D721Med (cell line): ENCODE data around the gene CDH20.

Experiments
- DNase-seq: peaks from one replicate; pipeline ENCODE4 v3.0.0; 2011; ENCODE audit warnings: low spot score; ENCODE audit not compliant: insufficient read length
- FAIRE-seq: peaks from 2 replicates; lab custom pipeline; 2011; peaks lifted over from hg19 to GRCh38; lab: Jason Lieb, UNC
- TF ChIP-seq, protein P1 (sequence below): IDR thresholded peaks from 2 replicates; pipeline ENCODE4 v1.5.1; 2012; ENCODE audit warnings: mild to moderate bottlenecking, control low read depth; ENCODE audit not compliant: insufficient read depth; ENCODE audit errors: missing control alignments

Gene CDH20

GRCh38 chr18:61471942-61472341 lies 138.7 kb downstream of the CDH20 start:
- FAIRE-seq (peak; percentile 96), DNase-seq (no peak)
- TF ChIP-seq, protein P1, sequence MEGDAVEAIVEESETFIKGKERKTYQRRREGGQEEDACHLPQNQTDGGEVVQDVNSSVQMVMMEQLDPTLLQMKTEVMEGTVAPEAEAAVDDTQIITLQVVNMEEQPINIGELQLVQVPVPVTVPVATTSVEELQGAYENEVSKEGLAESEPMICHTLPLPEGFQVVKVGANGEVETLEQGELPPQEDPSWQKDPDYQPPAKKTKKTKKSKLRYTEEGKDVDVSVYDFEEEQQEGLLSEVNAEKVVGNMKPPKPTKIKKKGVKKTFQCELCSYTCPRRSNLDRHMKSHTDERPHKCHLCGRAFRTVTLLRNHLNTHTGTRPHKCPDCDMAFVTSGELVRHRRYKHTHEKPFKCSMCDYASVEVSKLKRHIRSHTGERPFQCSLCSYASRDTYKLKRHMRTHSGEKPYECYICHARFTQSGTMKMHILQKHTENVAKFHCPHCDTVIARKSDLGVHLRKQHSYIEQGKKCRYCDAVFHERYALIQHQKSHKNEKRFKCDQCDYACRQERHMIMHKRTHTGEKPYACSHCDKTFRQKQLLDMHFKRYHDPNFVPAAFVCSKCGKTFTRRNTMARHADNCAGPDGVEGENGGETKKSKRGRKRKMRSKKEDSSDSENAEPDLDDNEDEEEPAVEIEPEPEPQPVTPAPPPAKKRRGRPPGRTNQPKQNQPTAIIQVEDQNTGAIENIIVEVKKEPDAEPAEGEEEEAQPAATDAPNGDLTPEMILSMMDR, result no peak

GRCh38 chr18:61474341-61474740 lies 141.1 kb downstream of the CDH20 start:
- DNase-seq (no peak), FAIRE-seq (peak; percentile 32)

GRCh38 chr18:61474918-61475317 lies 141.7 kb downstream of the CDH20 start:
- DNase-seq (no peak), FAIRE-seq (peak; percentile 56)
- TF ChIP-seq, protein P1, result no peak

More at GRCh38 chr18:61474341-61474740, 141.1 kb downstream of the CDH20 start:
- TF ChIP-seq, protein P1, result no peak

- FAIRE-seq, result no peak
- TF ChIP-seq, protein P1, result no peak
- no peak for DNase-seq
These were observed 142.7 kb downstream of the CDH20 start for GRCh38 chr18:61475931-61476330.

- FAIRE-seq, result peak; percentile 95
- TF ChIP-seq, protein P1, result no peak
- no peak for DNase-seq
These were observed 156.1 kb downstream of the CDH20 start for GRCh38 chr18:61489334-61489733.

GRCh38 chr18:61496374-61496773 lies 163.1 kb downstream of the CDH20 start:
- TF ChIP-seq, protein P1, result no peak
- no peak for FAIRE-seq
- DNase-seq, result no peak

DNA sequence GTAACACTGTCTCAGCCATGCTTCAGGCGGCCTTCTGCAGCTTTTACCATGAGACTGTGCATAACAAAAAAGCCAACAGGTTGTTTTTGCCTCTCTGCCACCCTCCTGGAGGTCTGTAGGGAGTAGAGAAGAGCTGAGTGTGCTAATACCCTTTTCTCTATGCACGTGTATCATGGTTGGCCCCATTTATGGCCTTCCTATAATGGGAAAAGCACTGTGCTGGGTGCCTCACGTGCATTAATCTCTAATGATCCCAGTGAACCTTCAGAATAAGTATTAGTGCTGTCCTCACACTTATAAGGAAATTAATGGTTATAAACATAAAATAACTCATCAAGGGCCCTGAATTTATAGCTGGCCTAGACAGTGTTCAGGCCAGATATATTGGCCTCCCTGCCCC lies 164.2 kb downstream of the CDH20 start:
- DNase-seq, result no peak
- TF ChIP-seq, protein P1, result no peak
- peak; percentile 46 for FAIRE-seq
